ENCODE results near the gene KRT9.

- TF ChIP-seq CTCF (IDR thresholded peaks at IDR 0.05), result no peak
- TF ChIP-seq POLR2A (IDR thresholded peaks at IDR 0.05), result no peak
Observed at GRCh38 chr17:41516830-41517283, 55.0 kb downstream of the KRT9 start.

Measured in adrenal gland (tissue), 5 donors.